KOPT-K1 (cell line): ENCODE measurements around the gene SVEP1.

Source experiments
- H3K27ac ChIP-seq: fragments of 200-600 bp; sonication (generic); 2 replicates; pipeline ENCODE4 v1.5.1; 2016; ENCODE audit warnings: antibody characterized with exemption, mild to moderate bottlenecking, low read depth, low read length; ENCODE audit not compliant: poor library complexity, severe bottlenecking
- H3K36me3 ChIP-seq: fragments of 200-600 bp; sonication (generic); 2 replicates; pipeline ENCODE4 v1.5.1; 2017; ENCODE audit warnings: antibody characterized with exemption, mild to moderate bottlenecking, low read length, moderate library complexity; ENCODE audit not compliant: insufficient read depth
- H3K9me3 ChIP-seq: fragments of 200-600 bp; sonication (generic); 2 replicates; pipeline ENCODE4 v1.5.1; 2017; ENCODE audit warnings: antibody characterized with exemption, low read length, mild to moderate bottlenecking; ENCODE audit not compliant: insufficient read depth, poor library complexity, severe bottlenecking

SVEP1 gene

GRCh38 chr9:110457245-110457644 is 122.3 kb downstream of the SVEP1 start:
- H3K36me3 ChIP-seq: no peaks in the 10 kb centered on the region
- no peak overlapping the region for H3K27ac ChIP-seq
- H3K9me3 ChIP-seq: no peaks in the 10 kb centered on the region

- no peaks in the 10 kb centered on the region for H3K36me3 ChIP-seq
- no peaks in the 10 kb centered on the region for H3K9me3 ChIP-seq
Observed at GRCh38 chr9:110456681-110457080, 122.9 kb downstream of the SVEP1 start.

GRCh38 chr9:110455860-110456259 is 123.7 kb downstream of the SVEP1 start:
- H3K36me3 ChIP-seq: no peaks in the 10 kb centered on the region
- no peaks in the 10 kb centered on the region for H3K9me3 ChIP-seq

More at GRCh38 chr9:110456681-110457080, 122.9 kb downstream of the SVEP1 start:
- no peak overlapping the region for H3K27ac ChIP-seq

GRCh38 chr9:110452227-110452801 is 127.2 kb downstream of the SVEP1 start:
- Histone ChIP-seq H3K27ac (no peak overlapping the region), H3K36me3 (no peaks in the 10 kb centered on the region), H3K9me3 (no peaks in the 10 kb centered on the region)

More at GRCh38 chr9:110455860-110456259, 123.7 kb downstream of the SVEP1 start:
- no peak overlapping the region for H3K27ac ChIP-seq

- Histone ChIP-seq H3K36me3 (no peaks in the 10 kb centered on the region), H3K27ac (no peak overlapping the region), H3K9me3 (no peaks in the 10 kb centered on the region)
Observed at GRCh38 chr9:110451726-110452125, 127.8 kb downstream of the SVEP1 start.

GRCh38 chr9:110447476-110447875 is 132.1 kb downstream of the SVEP1 start:
- Histone ChIP-seq H3K27ac (no peak overlapping the region), H3K36me3 (no peaks in the 10 kb centered on the region), H3K9me3 (no peaks in the 10 kb centered on the region)

- no peaks in the 10 kb centered on the region for H3K9me3 ChIP-seq
- H3K27ac ChIP-seq: no peak overlapping the region
- no peaks in the 10 kb centered on the region for H3K36me3 ChIP-seq
Observed at GRCh38 chr9:110446171-110446570, 133.4 kb downstream of the SVEP1 start.

- Histone ChIP-seq H3K36me3 (no peaks in the 10 kb centered on the region), H3K27ac (no peak overlapping the region), H3K9me3 (no peaks in the 10 kb centered on the region)
Observed at GRCh38 chr9:110444911-110445310, 134.6 kb downstream of the SVEP1 start.

- Histone ChIP-seq H3K36me3 (no peaks in the 10 kb centered on the region), H3K9me3 (no peaks in the 10 kb centered on the region), H3K27ac (no peak overlapping the region)
Observed at GRCh38 chr9:110443866-110444220, 135.7 kb downstream of the SVEP1 start.

GRCh38 chr9:110443146-110443865 is 136.2 kb downstream of the SVEP1 start:
- no peaks in the 10 kb centered on the region for H3K36me3 ChIP-seq

GRCh38 chr9:110440796-110441195 is 138.7 kb downstream of the SVEP1 start:
- Histone ChIP-seq H3K27ac (no peak overlapping the region), H3K36me3 (no peaks in the 10 kb centered on the region), H3K9me3 (no peaks in the 10 kb centered on the region)

More at GRCh38 chr9:110443146-110443865, 136.2 kb downstream of the SVEP1 start:
- no peak overlapping the region for H3K27ac ChIP-seq
- no peaks in the 10 kb centered on the region for H3K9me3 ChIP-seq

- H3K36me3 ChIP-seq: no peaks in the 10 kb centered on the region
- no peaks in the 10 kb centered on the region for H3K9me3 ChIP-seq
- no peak overlapping the region for H3K27ac ChIP-seq
Observed at GRCh38 chr9:110440172-110440571, 139.4 kb downstream of the SVEP1 start.

GRCh38 chr9:110432253-110432652 is 147.3 kb downstream of the SVEP1 start:
- H3K27ac ChIP-seq: no peak overlapping the region
- H3K36me3 ChIP-seq: no peaks in the 10 kb centered on the region
- no peaks in the 10 kb centered on the region for H3K9me3 ChIP-seq

- H3K36me3 ChIP-seq: no peaks in the 10 kb centered on the region
- H3K27ac ChIP-seq: no peak overlapping the region
- H3K9me3 ChIP-seq: no peaks in the 10 kb centered on the region
Observed at GRCh38 chr9:110429453-110429852, 150.1 kb downstream of the SVEP1 start.

GRCh38 chr9:110427497-110428104 is 151.9 kb downstream of the SVEP1 start:
- Histone ChIP-seq H3K27ac (no peak overlapping the region), H3K9me3 (no peaks in the 10 kb centered on the region), H3K36me3 (no peaks in the 10 kb centered on the region)
